Kidney capillary endothelial cell (primary cell): Measurements from ENCODE around the gene CDCA7L.

Experiments
- DNase-seq: peaks from one replicate; pipeline ENCODE4 v3.0.0-alpha.2; 2018; ENCODE audit warnings: low spot score

CDCA7L gene

GRCh38 chr7:21945454-21946221 is at the start of gene CDCA7L:
Gene CDCA7L (minus strand): TSS chr7:21945899. CDS start chr7:21945804, 95 bp downstream.
- peak; percentile 65 for DNase-seq

GRCh38 chr7:21986096-21986495 is 40.4 kb upstream of the CDCA7L start:
- no peak for DNase-seq

- DNase-seq = no peak
Measured at GRCh38 chr7:21984042-21984441, 38.3 kb upstream of the CDCA7L start.

GRCh38 chr7:21983056-21983455 is 37.4 kb upstream of the CDCA7L start:
- no peak for DNase-seq

GRCh38 chr7:21981524-21981923 is 35.8 kb upstream of the CDCA7L start:
- no peak for DNase-seq

- no peak for DNase-seq
Measured at GRCh38 chr7:21980926-21981500, 35.3 kb upstream of the CDCA7L start.

GRCh38 chr7:21972397-21972784 is 26.7 kb upstream of the CDCA7L start:
- no peak for DNase-seq

- no peak for DNase-seq
Measured at GRCh38 chr7:21971780-21972396, 26.2 kb upstream of the CDCA7L start.

- no peak for DNase-seq
Measured at GRCh38 chr7:21969822-21970221, 24.1 kb upstream of the CDCA7L start.

- no peak for DNase-seq
Measured at GRCh38 chr7:21967598-21968003, 21.9 kb upstream of the CDCA7L start.

GRCh38 chr7:21966271-21966670 is 20.6 kb upstream of the CDCA7L start:
- DNase-seq = no peak

- DNase-seq = no peak
Measured at GRCh38 chr7:21965291-21965690, 19.6 kb upstream of the CDCA7L start.

- no peak for DNase-seq
Measured at GRCh38 chr7:21962677-21963076, 17.0 kb upstream of the CDCA7L start.

GRCh38 chr7:21960922-21961321 is 15.2 kb upstream of the CDCA7L start:
- DNase-seq = peak; percentile 77

- no peak for DNase-seq
Measured at GRCh38 chr7:21959387-21959776, 13.7 kb upstream of the CDCA7L start.

GRCh38 chr7:21953781-21954180 is 8.1 kb upstream of the CDCA7L start:
- DNase-seq = no peak

- no peak for DNase-seq
Measured at GRCh38 chr7:21948887-21949540, 3.3 kb upstream of the CDCA7L start.

GRCh38 chr7:21948364-21948763 is 2.7 kb upstream of the CDCA7L start:
- DNase-seq = no peak

- DNase-seq = no peak
Measured at GRCh38 chr7:21947946-21948345, 2.2 kb upstream of the CDCA7L start.

- DNase-seq = no peak
Measured at GRCh38 chr7:21947056-21947455, 1.4 kb upstream of the CDCA7L start.

- no peak for DNase-seq
Measured at GRCh38 chr7:21946222-21946709, 567 bp upstream of the CDCA7L start.

- DNase-seq = no peak
Measured at GRCh38 chr7:21944616-21945453, 864 bp downstream of the CDCA7L start.
